Measurements from ENCODE around the gene ASTL. TPM values are rescaled to one million over a fixed set of nuclear protein-coding genes. Genes with fewer than 3 reads are reported as not detected.

The ASTL gene
- total and polyA plus RNA-seq, 9 of the 15 experiments (the other 6 are each of a cell fraction or from before 2014, with no cell fraction given) = not detected

DNA sequence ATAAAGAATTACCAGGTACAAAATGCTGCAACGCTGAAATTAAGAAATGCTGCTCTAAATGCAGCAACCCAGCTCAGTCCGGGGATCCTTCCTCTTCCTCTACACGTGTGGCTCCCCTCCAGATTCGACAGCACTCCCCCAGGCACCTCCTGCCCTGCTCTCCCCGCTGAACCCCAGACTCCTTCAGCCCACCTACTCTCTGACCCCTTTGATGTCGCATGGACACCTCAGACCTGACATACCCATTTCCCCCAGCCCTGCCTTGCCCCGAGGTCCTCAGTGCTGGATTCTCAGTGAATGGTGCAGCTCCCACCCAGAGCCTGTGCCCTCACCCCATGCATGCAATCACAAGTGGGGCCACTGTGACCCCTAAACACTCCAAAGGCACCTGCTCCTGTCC is 17.3 kb downstream of the ASTL start (continued):
- TF ChIP-seq PCBP2 (IDR thresholded peaks at IDR 0.05; ENCODE audit: low read depth, low read length, poor library complexity, severe bottlenecking) (no peak), PHF20 (IDR thresholded peaks at IDR 0.05; ENCODE audit: partially characterized antibody) (no peak), RCOR1 (IDR thresholded peaks at IDR 0.05; ENCODE audit: borderline replicate concordance in 1 of 2, low read depth in 2 of 2, low read length in 2 of 2) (no peak)
- TF ChIP-seq, protein P1, sequence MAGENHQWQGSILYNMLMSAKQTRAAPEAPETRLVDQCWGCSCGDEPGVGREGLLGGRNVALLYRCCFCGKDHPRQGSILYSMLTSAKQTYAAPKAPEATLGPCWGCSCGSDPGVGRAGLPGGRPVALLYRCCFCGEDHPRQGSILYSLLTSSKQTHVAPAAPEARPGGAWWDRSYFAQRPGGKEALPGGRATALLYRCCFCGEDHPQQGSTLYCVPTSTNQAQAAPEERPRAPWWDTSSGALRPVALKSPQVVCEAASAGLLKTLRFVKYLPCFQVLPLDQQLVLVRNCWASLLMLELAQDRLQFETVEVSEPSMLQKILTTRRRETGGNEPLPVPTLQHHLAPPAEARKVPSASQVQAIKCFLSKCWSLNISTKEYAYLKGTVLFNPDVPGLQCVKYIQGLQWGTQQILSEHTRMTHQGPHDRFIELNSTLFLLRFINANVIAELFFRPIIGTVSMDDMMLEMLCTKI (IDR thresholded peaks at IDR 0.05; ENCODE audit: partially characterized antibody) = no peak
- TF ChIP-seq, protein P2, sequence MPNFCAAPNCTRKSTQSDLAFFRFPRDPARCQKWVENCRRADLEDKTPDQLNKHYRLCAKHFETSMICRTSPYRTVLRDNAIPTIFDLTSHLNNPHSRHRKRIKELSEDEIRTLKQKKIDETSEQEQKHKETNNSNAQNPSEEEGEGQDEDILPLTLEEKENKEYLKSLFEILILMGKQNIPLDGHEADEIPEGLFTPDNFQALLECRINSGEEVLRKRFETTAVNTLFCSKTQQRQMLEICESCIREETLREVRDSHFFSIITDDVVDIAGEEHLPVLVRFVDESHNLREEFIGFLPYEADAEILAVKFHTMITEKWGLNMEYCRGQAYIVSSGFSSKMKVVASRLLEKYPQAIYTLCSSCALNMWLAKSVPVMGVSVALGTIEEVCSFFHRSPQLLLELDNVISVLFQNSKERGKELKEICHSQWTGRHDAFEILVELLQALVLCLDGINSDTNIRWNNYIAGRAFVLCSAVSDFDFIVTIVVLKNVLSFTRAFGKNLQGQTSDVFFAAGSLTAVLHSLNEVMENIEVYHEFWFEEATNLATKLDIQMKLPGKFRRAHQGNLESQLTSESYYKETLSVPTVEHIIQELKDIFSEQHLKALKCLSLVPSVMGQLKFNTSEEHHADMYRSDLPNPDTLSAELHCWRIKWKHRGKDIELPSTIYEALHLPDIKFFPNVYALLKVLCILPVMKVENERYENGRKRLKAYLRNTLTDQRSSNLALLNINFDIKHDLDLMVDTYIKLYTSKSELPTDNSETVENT (CRISPR knock-in tag; IDR thresholded peaks at IDR 0.05) = no peak
- TF ChIP-seq, protein P3, sequence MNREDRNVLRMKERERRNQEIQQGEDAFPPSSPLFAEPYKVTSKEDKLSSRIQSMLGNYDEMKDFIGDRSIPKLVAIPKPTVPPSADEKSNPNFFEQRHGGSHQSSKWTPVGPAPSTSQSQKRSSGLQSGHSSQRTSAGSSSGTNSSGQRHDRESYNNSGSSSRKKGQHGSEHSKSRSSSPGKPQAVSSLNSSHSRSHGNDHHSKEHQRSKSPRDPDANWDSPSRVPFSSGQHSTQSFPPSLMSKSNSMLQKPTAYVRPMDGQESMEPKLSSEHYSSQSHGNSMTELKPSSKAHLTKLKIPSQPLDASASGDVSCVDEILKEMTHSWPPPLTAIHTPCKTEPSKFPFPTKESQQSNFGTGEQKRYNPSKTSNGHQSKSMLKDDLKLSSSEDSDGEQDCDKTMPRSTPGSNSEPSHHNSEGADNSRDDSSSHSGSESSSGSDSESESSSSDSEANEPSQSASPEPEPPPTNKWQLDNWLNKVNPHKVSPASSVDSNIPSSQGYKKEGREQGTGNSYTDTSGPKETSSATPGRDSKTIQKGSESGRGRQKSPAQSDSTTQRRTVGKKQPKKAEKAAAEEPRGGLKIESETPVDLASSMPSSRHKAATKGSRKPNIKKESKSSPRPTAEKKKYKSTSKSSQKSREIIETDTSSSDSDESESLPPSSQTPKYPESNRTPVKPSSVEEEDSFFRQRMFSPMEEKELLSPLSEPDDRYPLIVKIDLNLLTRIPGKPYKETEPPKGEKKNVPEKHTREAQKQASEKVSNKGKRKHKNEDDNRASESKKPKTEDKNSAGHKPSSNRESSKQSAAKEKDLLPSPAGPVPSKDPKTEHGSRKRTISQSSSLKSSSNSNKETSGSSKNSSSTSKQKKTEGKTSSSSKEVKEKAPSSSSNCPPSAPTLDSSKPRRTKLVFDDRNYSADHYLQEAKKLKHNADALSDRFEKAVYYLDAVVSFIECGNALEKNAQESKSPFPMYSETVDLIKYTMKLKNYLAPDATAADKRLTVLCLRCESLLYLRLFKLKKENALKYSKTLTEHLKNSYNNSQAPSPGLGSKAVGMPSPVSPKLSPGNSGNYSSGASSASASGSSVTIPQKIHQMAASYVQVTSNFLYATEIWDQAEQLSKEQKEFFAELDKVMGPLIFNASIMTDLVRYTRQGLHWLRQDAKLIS (CRISPR knock-in tag; IDR thresholded peaks at IDR 0.05) = no peak
